Kidney epithelial cell (primary cell): ENCODE results near the gene ELOA2. TPM values are rescaled to one million over a fixed set of nuclear protein-coding genes. Genes with fewer than 3 reads are reported as not detected.
"Not testable (repeated sequence)": the region's sequence is repeated elsewhere in the genome, so short reads cannot be mapped to it uniquely, and the experiment has no call there.

Experiments
- DNase-seq: peaks from one replicate; pipeline ENCODE4 v3.0.0-alpha.2; 2010; ENCODE audit warnings: low read depth
- H3K27me3 ChIP-seq: 2 replicates; pipeline ENCODE4 v1.6.0; 2011; ENCODE audit warnings: low read length; ENCODE audit not compliant: control insufficient read depth, insufficient read depth
- H3K36me3 ChIP-seq: 2 replicates; pipeline ENCODE4 v1.5.1; 2011; ENCODE audit warnings: low read length; ENCODE audit not compliant: control insufficient read depth, insufficient read depth
- H3K4me3 ChIP-seq: 2 replicates; pipeline ENCODE4 v1.5.1; 2011; ENCODE audit warnings: low read depth, mild to moderate bottlenecking, control low read depth, low read length
- total RNA-seq: library from RNA; depleted of rRNA; stranded (reverse); fragments of >200 nt; gene quantifications from 2 replicates; pipeline ENCODE4 v1.2.3, GENCODE V29; 2015

Gene ELOA2
- total RNA-seq, 1 donor from 2014 or later = not detected

DNA sequence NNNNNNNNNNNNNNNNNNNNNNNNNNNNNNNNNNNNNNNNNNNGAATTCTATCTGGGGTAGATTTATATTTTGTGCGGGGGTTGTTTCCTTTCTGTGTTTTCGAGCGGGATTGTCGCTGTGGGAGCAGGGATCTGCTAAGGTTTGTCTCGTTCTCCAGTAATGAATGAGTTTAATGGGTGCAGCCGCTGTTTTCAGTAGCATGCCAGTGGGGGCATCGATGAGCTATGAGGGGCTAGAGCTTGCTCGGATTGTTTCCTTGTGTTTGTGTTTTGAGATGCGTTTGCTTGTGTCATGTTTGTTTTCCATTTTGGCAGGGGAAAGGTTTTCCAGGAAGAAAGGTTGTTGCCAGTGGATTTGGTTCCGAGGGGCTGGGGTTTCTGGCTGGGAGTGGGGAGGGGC, 15.6 kb downstream of the ELOA2 start:
- H3K36me3 ChIP-seq = not testable (repeated sequence)

More for the DNA sequence above, 15.6 kb downstream of the ELOA2 start:
- not testable (repeated sequence) for H3K4me3 ChIP-seq, DNase-seq, H3K27me3 ChIP-seq

Other genes with a start within 250 kb of the ELOA2 start
- 8.7 and 10.9 TPM in 2 replicates for gene PIAS2, start 118.1 kb downstream of the ELOA2 start, total RNA-seq
- gene KATNAL2, start 118.0 kb downstream of the ELOA2 start, total RNA-seq = 0.88 and 1.4 TPM in 2 replicates
- gene HDHD2, start 114.9 kb upstream of the ELOA2 start, total RNA-seq = 15.5 and 21.4 TPM in 2 replicates
- gene IER3IP1, start 140.7 kb upstream of the ELOA2 start, total RNA-seq = 13.6 and 16.2 TPM in 2 replicates
- not detected in 2 replicates for gene SKOR2, start 216.0 kb upstream of the ELOA2 start, total RNA-seq